Psoas muscle (tissue), 8 donors: Measurements from ENCODE around the gene PWWP2B. TPM values are rescaled to one million over a fixed set of nuclear protein-coding genes. Genes with fewer than 3 reads are reported as not detected.

Experiments used
- ATAC-seq, 4 donors: fragments of 200-7000 bp; cut with Tn5 transposase; one replicate each; pipeline ENCODE4 v1.9.1; 2020; ENCODE audit warnings: moderate library complexity in 3 of 4, mild to moderate bottlenecking in 2 of 4
- DNase-seq, 2 donors: peaks; one replicate each; pipeline ENCODE4 v3.0.0-alpha.2; 2020
- H3K27ac ChIP-seq: fragments of 200-600 bp; one replicate; pipeline ENCODE4 v1.8.0; 2022
- H3K27me3 ChIP-seq, 3 donors: fragments of 200-600 bp in 1 of 3; one replicate each; pipeline versions ENCODE4 v1.6.1 to v1.8.0; 2013 to 2022; ENCODE audit warnings: low read length in 2 of 3, mild to moderate bottlenecking in 2 of 3, moderate library complexity in 1 of 3; ENCODE audit not compliant: insufficient read depth in 3 of 3
- H3K36me3 ChIP-seq, 2 donors: fragments of 200-600 bp in 1 of 2; one replicate each; pipeline versions ENCODE4 v1.6.1 to v1.8.0; 2013 to 2022; ENCODE audit warnings: low read depth in 1 of 2, mild to moderate bottlenecking in 1 of 2, moderate library complexity in 1 of 2; ENCODE audit not compliant: insufficient read depth in 1 of 2
- H3K4me1 ChIP-seq: fragments of 200-600 bp; one replicate; pipeline ENCODE4 v1.8.0; 2022
- H3K4me3 ChIP-seq: fragments of 200-600 bp; one replicate; pipeline ENCODE4 v1.8.0; 2022; ENCODE audit warnings: mild to moderate bottlenecking
- H3K9me3 ChIP-seq: fragments of 200-600 bp; one replicate; pipeline ENCODE4 v1.8.0; 2022
- CTCF ChIP-seq: fragments of 200-600 bp; IDR thresholded peaks from one replicate; pipeline ENCODE4 v1.8.0; 2022; ENCODE audit warnings: antibody characterized with exemption
- WGBS, 3 donors: extraction: QIAGEN DNeasy Blood & Tissue Kit; methylation state at CpG; one replicate each; pipeline versions ENCODE4 v1.1.6 to v1.1.7; 2013; 5-methylcytosine and 5-hydroxymethylcytosine counted together
- intact Hi-C, 2 donors: fragments of 100-400 bp; cut with DNase I; formaldehyde crosslinking; loops; one replicate each; pipeline versions ENCODE4 v1.11.0 to v1.14.2; 2022
- polyA plus RNA-seq, 3 donors: library from polyadenylated mRNA; stranded (reverse); fragments of 200-250 nt; gene quantifications; one replicate each; pipeline ENCODE4 v1.2.3, GENCODE V29; 2013
- total RNA-seq, 4 donors: library from RNA; stranded (reverse); fragmentation: NEBNext Ultra II Directional in 2 of 4; extraction: Animal tissue kit (Norgen Biotek cat#: 25700) in 2 of 4; gene quantifications; one replicate each; pipeline versions ENCODE4 v1.2.1 to v1.2.4, GENCODE V29; 2021 to 2023
- donor health status: healthy with polysubstance abuse.
- donor health status: DM: no; HTN: no; CAD: no; lungs with moderate emphysema.
- donor health status: Bipolar disorder and iron deficiency.
- donor health status: healthy.
- donor health status: DM: yes; HTN: yes; CAD: no.
- donor health status: DM: no; HTN: no; CAD: no.
- donor health status: DM: no; HTN: no; CAD: no.
- donor health status: DM: yes; HTN: yes; CAD: no.

Gene PWWP2B
- total and polyA plus RNA-seq, 7 donors = 14.5 to 35.2 (median 22.2) TPM

GRCh38 chr10:132458586-132459300, 61.7 kb downstream of the PWWP2B start:
- peaks cover 10% of the 10 kb centered on the region for H3K4me1 ChIP-seq
- ATAC-seq (peak; percentile 78 to 86 (median 80)), DNase-seq (peak; percentile 62 to 81)
- H3K36me3 ChIP-seq = no peaks in the 10 kb centered on the region
- WGBS, 3 donors = 39 to 44% (median 43%) methylated on average over 29 to 31 of the region's 31 CpGs
- no peak overlapping the region for H3K27ac ChIP-seq
- H3K27me3 ChIP-seq = peaks cover 0 to 4% (median 0%) of the 10 kb centered on the region in 3 donors
- no peak overlapping the region for H3K4me3 ChIP-seq
- intact Hi-C loops = loop anchor here (1.0 to 5.0 kb wide), 4 partner anchors 119 to 179 kb away; no protein-coding TSS in a partner anchor
- H3K9me3 ChIP-seq = no peaks in the 10 kb centered on the region
- peak; percentile 93 for TF ChIP-seq CTCF

- Histone ChIP-seq H3K27ac (no peak overlapping the region), H3K4me3 (no peak overlapping the region), H3K36me3 (no peaks in the 10 kb centered on the region), H3K27me3 (peaks cover 0 to 4% (median 0%) of the 10 kb centered on the region in 3 donors), H3K4me1 (peaks cover 17% of the 10 kb centered on the region), H3K9me3 (no peaks in the 10 kb centered on the region)
- TF ChIP-seq CTCF = no peak
- DNase-seq (peak; percentile 11 to 58), ATAC-seq (no peak)
- 84 to 86% (median 85%) methylated on average over 22 to 23 of the region's 23 CpGs for WGBS, 3 donors
- intact Hi-C loops = loop anchor here in 1 of 2 donors (2.0 to 5.0 kb wide), 2 partner anchors 118 to 177 kb away; no protein-coding TSS in a partner anchor
Observed at GRCh38 chr10:132459301-132460003, 62.5 kb downstream of the PWWP2B start.

DNA sequence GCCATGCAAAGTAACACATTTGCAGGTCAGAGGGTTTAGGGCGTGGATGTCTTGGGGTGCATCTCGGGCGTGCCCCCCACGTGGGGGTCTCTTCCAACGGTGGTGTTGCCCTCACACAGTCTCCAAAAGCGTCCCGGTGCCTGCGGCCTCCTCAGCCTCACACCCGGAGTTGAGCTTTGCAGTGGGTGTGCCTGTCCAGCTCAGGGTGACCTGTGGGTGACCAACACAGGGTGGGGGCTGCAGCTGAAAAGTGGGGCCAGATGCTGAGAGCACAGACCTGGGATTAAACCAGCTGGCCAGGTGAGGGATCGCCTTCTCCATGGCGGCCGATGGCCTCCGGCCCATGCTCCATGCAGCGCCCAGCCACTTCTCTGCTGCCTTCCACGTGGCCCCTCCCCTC, 63.1 kb downstream of the PWWP2B start:
- 84 to 94% (median 89%) methylated on average over 15 of the region's 15 CpGs for WGBS, 3 donors
- Histone ChIP-seq H3K27ac (no peak overlapping the region), H3K27me3 (peaks cover 0 to 4% (median 0%) of the 10 kb centered on the region in 3 donors), H3K9me3 (no peaks in the 10 kb centered on the region), H3K4me1 (peaks cover 23% of the 10 kb centered on the region), H3K4me3 (no peak overlapping the region), H3K36me3 (no peaks in the 10 kb centered on the region)
- ATAC-seq (no peak), DNase-seq (peak; percentile 12 to 34)
- TF ChIP-seq CTCF = no peak
- intact Hi-C loops = no loop called here

GRCh38 chr10:132460691-132461090, 63.7 kb downstream of the PWWP2B start:
- DNase-seq (peak; percentile 8 to 41), ATAC-seq (no peak)
- H3K9me3 ChIP-seq = no peaks in the 10 kb centered on the region
- H3K27ac ChIP-seq = no peak overlapping the region
- no peak overlapping the region for H3K4me3 ChIP-seq
- TF ChIP-seq CTCF = no peak
- peaks cover 0 to 4% (median 0%) of the 10 kb centered on the region in 3 donors for H3K27me3 ChIP-seq
- intact Hi-C loops = no loop called here
- no peaks in the 10 kb centered on the region for H3K36me3 ChIP-seq
- H3K4me1 ChIP-seq = peaks cover 23% of the 10 kb centered on the region
- 93 to 98% (median 98%) methylated on average over 5 of the region's 5 CpGs for WGBS, 3 donors
